Measurements from ENCODE around the gene IPO9. TPM values are rescaled to one million over a fixed set of nuclear protein-coding genes. Genes with fewer than 3 reads are reported as not detected.

The IPO9 gene
- polyA plus RNA-seq, 1 experiment, result 49.5 TPM

GRCh38 chr1:201888282-201889089 lies 59.5 kb downstream of the IPO9 start, which contains the start of gene SHISA4:
SHISA4 (plus strand) TSS chr1:201888898; CDS start chr1:201888995, 97 bp downstream.
- Histone ChIP-seq H3K27me3 (ENCODE audit: control insufficient read depth, insufficient read depth, low read length) (no peaks in the 10 kb centered on the region), H3K36me3 (ENCODE audit: control insufficient read depth, insufficient read depth, low read length) (no peaks in the 10 kb centered on the region; the same call in 1 of the 2 replicates), H3K4me3 (ENCODE audit: low read depth, low read length) (peak within 1 kb of the TSS; percentile 76)
- DNase-seq (ENCODE audit: low read depth), result no peak
- ChIA-PET POLR2A (no interaction called here), CTCF (interaction anchor here (1.1 to 12.4 kb wide), 8 partner anchors 10 to 112 kb away, joined by 3 to 201 read pairs (median 4); no protein-coding TSS in a partner anchor)
- no peak for TF ChIP-seq CTCF (IDR thresholded peaks at IDR 0.05; ENCODE audit: insufficient read depth, low read depth, low read length)

- ChIA-PET CTCF (interaction anchor here (0.8 to 12.4 kb wide), 8 partner anchors 11 to 358 kb away, joined by 3 to 201 read pairs (median 4); no protein-coding TSS in a partner anchor), POLR2A (no interaction called here)
- no peaks in the 10 kb centered on the region; the same call in 1 of the 2 replicates for H3K36me3 ChIP-seq (ENCODE audit: control insufficient read depth, insufficient read depth, low read length)
- no peaks in the 10 kb centered on the region for H3K27me3 ChIP-seq (ENCODE audit: control insufficient read depth, insufficient read depth, low read length)
- H3K4me3 ChIP-seq (ENCODE audit: low read depth, low read length), result peak overlapping the region; percentile 76
- no peak for DNase-seq (ENCODE audit: low read depth)
- no peak for TF ChIP-seq CTCF (IDR thresholded peaks at IDR 0.05; ENCODE audit: insufficient read depth, low read depth, low read length)
Observed at GRCh38 chr1:201889090-201889968, 60.4 kb downstream of the IPO9 start.

GRCh38 chr1:201890223-201890622 lies 61.3 kb downstream of the IPO9 start:
- TF ChIP-seq CTCF (IDR thresholded peaks at IDR 0.05; ENCODE audit: insufficient read depth, low read depth, low read length), result no peak
- Histone ChIP-seq H3K4me3 (ENCODE audit: low read depth, low read length) (no peak overlapping the region), H3K27me3 (ENCODE audit: control insufficient read depth, insufficient read depth, low read length) (no peaks in the 10 kb centered on the region), H3K36me3 (ENCODE audit: control insufficient read depth, insufficient read depth, low read length) (no peaks in the 10 kb centered on the region; the same call in 1 of the 2 replicates)
- no peak for DNase-seq (ENCODE audit: low read depth)
- CTCF ChIA-PET, result interaction anchor here (0.8 to 12.4 kb wide), 4 partner anchors 12 to 359 kb away, joined by 3 to 201 read pairs (median 6); no protein-coding TSS in a partner anchor
- POLR2A ChIA-PET, result no interaction called here

- POLR2A ChIA-PET, result no interaction called here
- H3K36me3 ChIP-seq (ENCODE audit: control insufficient read depth, insufficient read depth, low read length), result no peaks in the 10 kb centered on the region; the same call in 1 of the 2 replicates
- CTCF ChIA-PET, result interaction anchor here (1.0 to 12.4 kb wide), 3 partner anchors 82 to 228 kb away, joined by 3 to 201 read pairs (median 3); no protein-coding TSS in a partner anchor
- DNase-seq (ENCODE audit: low read depth), result no peak
- H3K4me3 ChIP-seq (ENCODE audit: low read depth, low read length), result no peak overlapping the region
- TF ChIP-seq CTCF (IDR thresholded peaks at IDR 0.05; ENCODE audit: insufficient read depth, low read depth, low read length), result no peak
- H3K27me3 ChIP-seq (ENCODE audit: control insufficient read depth, insufficient read depth, low read length), result no peaks in the 10 kb centered on the region
Observed at GRCh38 chr1:201890806-201891450, 62.0 kb downstream of the IPO9 start.

Measured in BJ (cell line).